DND-41 (cell line): ENCODE data around the gene PDIA4.
A peak's percentile ranks its signal among the peaks of the same experiment; 100 is the strongest.
"Not testable (repeated sequence)": the region's sequence is repeated elsewhere in the genome, so short reads cannot be mapped to it uniquely, and the experiment has no call there.

Source experiments
- ATAC-seq: fragments of 200-7000 bp; cut with Tn5 transposase; 3 replicates; pipeline ENCODE4 v1.9.1; 2021; ENCODE audit warnings: low read depth; ENCODE audit not compliant: insufficient read depth
- DNase-seq: peaks from one replicate; pipeline ENCODE4 v3.0.0-alpha.2; 2020
- H2AFZ ChIP-seq: 2 replicates; pipeline ENCODE4 v1.6.0; 2012; ENCODE audit warnings: low read depth, low read length
- H3K27ac ChIP-seq: 2 replicates; pipeline ENCODE4 v1.5.1; 2012; ENCODE audit warnings: low read length, inconsistent platforms
- H3K27me3 ChIP-seq: fragments of 200-600 bp; sonication (generic); 2 replicates; pipeline ENCODE4 v1.6.0; 2012; ENCODE audit warnings: low read length, mild to moderate bottlenecking, inconsistent platforms; ENCODE audit not compliant: insufficient read depth, poor library complexity
- H3K36me3 ChIP-seq: 2 replicates; pipeline ENCODE4 v1.5.1; 2012; ENCODE audit warnings: low read length, inconsistent platforms; ENCODE audit not compliant: insufficient read depth
- H3K4me1 ChIP-seq: 2 replicates; pipeline ENCODE4 v1.5.1; 2012; ENCODE audit warnings: mild to moderate bottlenecking, low read length; ENCODE audit not compliant: insufficient read depth
- H3K4me2 ChIP-seq: 2 replicates; pipeline ENCODE4 v1.6.0; 2012; ENCODE audit warnings: mild to moderate bottlenecking, moderate library complexity, low read length, inconsistent platforms; ENCODE audit not compliant: insufficient read depth
- H3K4me3 ChIP-seq, 2 experiments: fragments of 200-600 bp in 1 of 2; shearing (Covaris generic) in 1 of 2; 2 replicates each; pipeline ENCODE4 v1.5.1; 2012 to 2016; ENCODE audit warnings: inconsistent platforms in 2 of 2, low read length in 2 of 2, mild to moderate bottlenecking in 2 of 2, low read depth in 1 of 2, moderate library complexity in 1 of 2
- H3K79me2 ChIP-seq: 2 replicates; pipeline ENCODE4 v1.6.0; 2012; ENCODE audit warnings: low read length, inconsistent platforms; ENCODE audit not compliant: insufficient read depth
- H3K9ac ChIP-seq: 2 replicates; pipeline ENCODE4 v1.6.0; 2012; ENCODE audit warnings: low read depth, mild to moderate bottlenecking, inconsistent platforms, low read length, moderate library complexity
- H3K9me3 ChIP-seq: 2 replicates; pipeline ENCODE4 v1.5.1; 2012; ENCODE audit warnings: low read length, moderate library complexity, mild to moderate bottlenecking, inconsistent platforms; ENCODE audit not compliant: insufficient read depth, severe bottlenecking
- H4K20me1 ChIP-seq: 2 replicates; pipeline ENCODE4 v1.6.0; 2012; ENCODE audit warnings: low read length; ENCODE audit not compliant: insufficient read depth
- EZH2 ChIP-seq: IDR thresholded peaks from 3 replicates; pipeline ENCODE4 v1.6.1; 2012; ENCODE audit warnings: borderline replicate concordance, low read depth, mild to moderate bottlenecking, moderate library complexity, low read length, inconsistent platforms; ENCODE audit not compliant: severe bottlenecking
- TF ChIP-seq, protein P1 (sequence below): IDR thresholded peaks from 2 replicates; pipeline ENCODE4 v1.5.1; 2012; ENCODE audit warnings: borderline replicate concordance, low read length, moderate library complexity, mild to moderate bottlenecking; ENCODE audit not compliant: poor library complexity, severe bottlenecking; ENCODE audit errors: extremely low read depth

The PDIA4 gene

GRCh38 chr7:149031353-149031910, 3.1 kb upstream of the PDIA4 start:
- H3K4me2 ChIP-seq: no peak overlapping the region
- peaks cover 3% of the 10 kb centered on the region; the same call in 1 of the 2 replicates for H4K20me1 ChIP-seq
- no peak overlapping the region for H2AFZ ChIP-seq
- H3K9ac ChIP-seq: no peak overlapping the region
- no peak overlapping the region for H3K27ac ChIP-seq
- peaks cover 18% of the 10 kb centered on the region for H3K79me2 ChIP-seq
- H3K4me1 ChIP-seq: peaks cover 24% of the 10 kb centered on the region
- ATAC-seq (no peak), DNase-seq (no peak)
- no peaks in the 10 kb centered on the region for H3K36me3 ChIP-seq
- TF ChIP-seq, protein P1, sequence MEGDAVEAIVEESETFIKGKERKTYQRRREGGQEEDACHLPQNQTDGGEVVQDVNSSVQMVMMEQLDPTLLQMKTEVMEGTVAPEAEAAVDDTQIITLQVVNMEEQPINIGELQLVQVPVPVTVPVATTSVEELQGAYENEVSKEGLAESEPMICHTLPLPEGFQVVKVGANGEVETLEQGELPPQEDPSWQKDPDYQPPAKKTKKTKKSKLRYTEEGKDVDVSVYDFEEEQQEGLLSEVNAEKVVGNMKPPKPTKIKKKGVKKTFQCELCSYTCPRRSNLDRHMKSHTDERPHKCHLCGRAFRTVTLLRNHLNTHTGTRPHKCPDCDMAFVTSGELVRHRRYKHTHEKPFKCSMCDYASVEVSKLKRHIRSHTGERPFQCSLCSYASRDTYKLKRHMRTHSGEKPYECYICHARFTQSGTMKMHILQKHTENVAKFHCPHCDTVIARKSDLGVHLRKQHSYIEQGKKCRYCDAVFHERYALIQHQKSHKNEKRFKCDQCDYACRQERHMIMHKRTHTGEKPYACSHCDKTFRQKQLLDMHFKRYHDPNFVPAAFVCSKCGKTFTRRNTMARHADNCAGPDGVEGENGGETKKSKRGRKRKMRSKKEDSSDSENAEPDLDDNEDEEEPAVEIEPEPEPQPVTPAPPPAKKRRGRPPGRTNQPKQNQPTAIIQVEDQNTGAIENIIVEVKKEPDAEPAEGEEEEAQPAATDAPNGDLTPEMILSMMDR: no peak
- TF ChIP-seq EZH2: no peak
- H3K9me3 ChIP-seq: no peaks in the 10 kb centered on the region
- H3K4me3 ChIP-seq: no peak overlapping the region
- H3K27me3 ChIP-seq: no peaks in the 10 kb centered on the region

- H3K9ac ChIP-seq, H3K27ac ChIP-seq, H3K9me3 ChIP-seq, H3K4me2 ChIP-seq, H3K4me3 ChIP-seq, H3K36me3 ChIP-seq, H4K20me1 ChIP-seq, H2AFZ ChIP-seq, DNase-seq, ATAC-seq, H3K27me3 ChIP-seq: not testable (repeated sequence)
- Histone ChIP-seq H3K4me1 (peaks cover 34% of the 10 kb centered on the region), H3K79me2 (peaks cover 28% of the 10 kb centered on the region)
Observed at GRCh38 chr7:149030439-149030838, 2.1 kb upstream of the PDIA4 start.

- peak overlapping the region; percentile 80 for H3K27ac ChIP-seq
- DNase-seq (no peak), ATAC-seq (no peak)
- peak overlapping the region; percentile 92 for H3K9ac ChIP-seq
- peaks cover 52% of the 10 kb centered on the region for H3K79me2 ChIP-seq
- H3K27me3 ChIP-seq: no peaks in the 10 kb centered on the region
- peaks cover 17% of the 10 kb centered on the region; the same call in 1 of the 2 replicates for H3K36me3 ChIP-seq
- TF ChIP-seq, protein P1: no peak
- TF ChIP-seq EZH2: no peak
- no peaks in the 10 kb centered on the region for H3K9me3 ChIP-seq
- peak overlapping the region; percentile 88 for H3K4me2 ChIP-seq
- H3K4me3 ChIP-seq: peak overlapping the region; percentile 66 to 76
- peaks cover 11% of the 10 kb centered on the region; the same call in 1 of the 2 replicates for H4K20me1 ChIP-seq
- H2AFZ ChIP-seq: peak overlapping the region; percentile 84
- peaks cover 36% of the 10 kb centered on the region for H3K4me1 ChIP-seq
Observed at GRCh38 chr7:149027611-149028345, 527 bp downstream of the PDIA4 start.

DNA sequence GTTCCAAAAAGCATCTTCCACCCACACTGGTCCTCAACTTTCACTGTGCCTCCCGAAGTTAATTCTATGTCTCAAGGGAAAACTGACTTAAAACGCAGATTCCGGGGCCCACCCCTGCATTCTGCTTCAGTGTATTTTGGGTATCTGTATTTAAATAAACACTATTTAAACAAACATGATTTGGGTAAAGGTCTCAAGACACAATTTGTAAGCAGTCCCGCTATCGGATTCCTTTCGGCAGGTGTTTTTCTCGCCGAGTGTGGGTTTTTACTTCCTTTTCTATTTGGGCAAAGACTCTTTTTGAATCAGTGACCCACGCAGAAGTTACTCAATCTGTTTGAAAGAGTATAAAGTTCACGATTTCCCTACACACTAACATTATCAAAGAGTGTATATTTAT, 1.2 kb downstream of the PDIA4 start:
- ATAC-seq: no peak
- TF ChIP-seq EZH2: no peak
- TF ChIP-seq, protein P1: no peak
- H4K20me1 ChIP-seq: peaks cover 15% of the 10 kb centered on the region; the same call in 1 of the 2 replicates
- H3K4me1 ChIP-seq: peaks cover 36% of the 10 kb centered on the region
- no peak for DNase-seq
- peak overlapping the region; percentile 88 for H3K4me2 ChIP-seq
- H3K27ac ChIP-seq: peak overlapping the region; percentile 80
- peaks cover 22% of the 10 kb centered on the region; the same call in 1 of the 2 replicates for H3K36me3 ChIP-seq
- H3K9ac ChIP-seq: peak overlapping the region; percentile 92
- H3K4me3 ChIP-seq: peak overlapping the region; percentile 66 to 76
- no peaks in the 10 kb centered on the region for H3K9me3 ChIP-seq
- H2AFZ ChIP-seq: no peak overlapping the region
- peaks cover 59% of the 10 kb centered on the region for H3K79me2 ChIP-seq
- no peaks in the 10 kb centered on the region for H3K27me3 ChIP-seq
